Activated naive CD4-positive, alpha-beta T cell treated with anti-CD3 and anti-CD28 coated beads for 36 hours (primary cell): ENCODE measurements around the gene DCUN1D1. TPM values are rescaled to one million over a fixed set of nuclear protein-coding genes. Genes with fewer than 3 reads are reported as not detected.

ENCODE experiments used
- CTCF ChIA-PET: fragments of 350-600 bp; sonication (Branson Sonifier 250); formaldehyde crosslinking; loops from one replicate; lab custom pipeline; 2021; ENCODE audit warnings: antibody characterized with exemption; lab: Charles Lee
- DNase-seq: peaks from one replicate; pipeline ENCODE4 v3.0.0-alpha.2; 2020
- H3K27ac Mint-ChIP-seq: one replicate; pipeline ENCODE4 v1.8.0; 2021; ENCODE audit warnings: mild to moderate bottlenecking, mixed read lengths
- H3K27me3 Mint-ChIP-seq: one replicate; pipeline ENCODE4 v1.8.0; 2021; ENCODE audit warnings: low read depth, mixed read lengths
- H3K36me3 Mint-ChIP-seq: one replicate; pipeline ENCODE4 v1.8.0; 2021; ENCODE audit warnings: low read depth, mixed read lengths
- H3K4me1 Mint-ChIP-seq: one replicate; pipeline ENCODE4 v1.8.0; 2021; ENCODE audit warnings: low read depth, mixed read lengths
- H3K4me3 Mint-ChIP-seq: one replicate; pipeline ENCODE4 v1.8.0; 2021; ENCODE audit warnings: mild to moderate bottlenecking, moderate library complexity, mixed read lengths
- H3K9me3 Mint-ChIP-seq: one replicate; pipeline ENCODE4 v1.8.0; 2021; ENCODE audit warnings: mixed read lengths
- intact Hi-C: fragments of 100-400 bp; cut with micrococcal nuclease; formaldehyde crosslinking; loops from one replicate; pipeline ENCODE4 v1.15.1; 2023
- total RNA-seq, 2 experiments: library from RNA; stranded (reverse); gene quantifications; one replicate each; pipeline ENCODE4 v1.2.3, GENCODE V29; 2021

Gene DCUN1D1
- total RNA-seq, 2 experiments from 2014 or later, result 38.4 to 40.5 TPM

- Mint-ChIP-seq H3K27me3 (no peaks in the 10 kb centered on the region), H3K4me3 (no peak overlapping the region), H3K36me3 (peaks cover 19% of the 10 kb centered on the region), H3K4me1 (no peaks in the 10 kb centered on the region), H3K9me3 (no peaks in the 10 kb centered on the region), H3K27ac (no peak overlapping the region)
- DNase-seq, result no peak
- CTCF ChIA-PET, result interaction anchor here (4.0 kb wide), 1 partner anchor 11 kb away, joined by 16 read pairs; no protein-coding TSS in a partner anchor
- intact Hi-C loops, result no loop called here
Observed at GRCh38 chr3:182920515-182921084, 59.7 kb downstream of the DCUN1D1 start.

GRCh38 chr3:182919866-182920357 lies 60.4 kb downstream of the DCUN1D1 start:
- intact Hi-C loops, result no loop called here
- H3K4me1 Mint-ChIP-seq, result peaks cover 3% of the 10 kb centered on the region
- H3K27me3 Mint-ChIP-seq, result no peaks in the 10 kb centered on the region
- DNase-seq, result no peak
- H3K27ac Mint-ChIP-seq, result no peak overlapping the region
- H3K4me3 Mint-ChIP-seq, result no peak overlapping the region
- peaks cover 17% of the 10 kb centered on the region for H3K36me3 Mint-ChIP-seq
- no peaks in the 10 kb centered on the region for H3K9me3 Mint-ChIP-seq
- CTCF ChIA-PET, result interaction anchor here (4.0 kb wide), 1 partner anchor 10 kb away, joined by 16 read pairs; no protein-coding TSS in a partner anchor

GRCh38 chr3:182917134-182917533 lies 63.2 kb downstream of the DCUN1D1 start:
- Mint-ChIP-seq H3K27ac (no peak overlapping the region), H3K4me3 (no peak overlapping the region), H3K9me3 (no peaks in the 10 kb centered on the region), H3K4me1 (peaks cover 26% of the 10 kb centered on the region), H3K36me3 (peaks cover 19% of the 10 kb centered on the region), H3K27me3 (no peaks in the 10 kb centered on the region)
- intact Hi-C loops, result no loop called here
- CTCF ChIA-PET, result interaction anchor here (0.7 to 4.0 kb wide), 4 partner anchors 8 to 206 kb away, joined by 3 to 16 read pairs (median 3); no protein-coding TSS in a partner anchor
- DNase-seq, result no peak

GRCh38 chr3:182914341-182914740 lies 66.0 kb downstream of the DCUN1D1 start:
- no peaks in the 10 kb centered on the region for H3K9me3 Mint-ChIP-seq
- DNase-seq, result no peak
- peaks cover 12% of the 10 kb centered on the region for H3K36me3 Mint-ChIP-seq
- CTCF ChIA-PET, result no interaction called here
- no peak overlapping the region for H3K4me3 Mint-ChIP-seq
- no peaks in the 10 kb centered on the region for H3K27me3 Mint-ChIP-seq
- H3K27ac Mint-ChIP-seq, result no peak overlapping the region
- intact Hi-C loops, result loop anchor here (5.0 kb wide), 1 partner anchor 53 kb away; no protein-coding TSS in a partner anchor
- H3K4me1 Mint-ChIP-seq, result peaks cover 49% of the 10 kb centered on the region

GRCh38 chr3:182913889-182914288 lies 66.4 kb downstream of the DCUN1D1 start:
- H3K9me3 Mint-ChIP-seq, result no peaks in the 10 kb centered on the region
- no peak overlapping the region for H3K4me3 Mint-ChIP-seq
- peaks cover 12% of the 10 kb centered on the region for H3K36me3 Mint-ChIP-seq
- peak overlapping the region; percentile 65 for H3K27ac Mint-ChIP-seq
- no peaks in the 10 kb centered on the region for H3K27me3 Mint-ChIP-seq
- CTCF ChIA-PET, result no interaction called here
- DNase-seq, result no peak
- intact Hi-C loops, result loop anchor here (5.0 kb wide), 1 partner anchor 53 kb away; no protein-coding TSS in a partner anchor
- peaks cover 52% of the 10 kb centered on the region for H3K4me1 Mint-ChIP-seq

- Mint-ChIP-seq H3K36me3 (peaks cover 12% of the 10 kb centered on the region), H3K27me3 (no peaks in the 10 kb centered on the region), H3K27ac (no peak overlapping the region), H3K4me3 (no peak overlapping the region), H3K9me3 (no peaks in the 10 kb centered on the region), H3K4me1 (peaks cover 52% of the 10 kb centered on the region)
- DNase-seq, result no peak
- intact Hi-C loops, result loop anchor here (5.0 kb wide), 1 partner anchor 55 kb away; no protein-coding TSS in a partner anchor
- CTCF ChIA-PET, result no interaction called here
Observed at GRCh38 chr3:182912474-182912873, 67.9 kb downstream of the DCUN1D1 start.

GRCh38 chr3:182911782-182912111 lies 68.6 kb downstream of the DCUN1D1 start:
- CTCF ChIA-PET, result interaction anchor here (1.6 kb wide), 1 partner anchor 134 kb away, joined by 3 read pairs; no protein-coding TSS in a partner anchor
- intact Hi-C loops, result loop anchor here (5.0 kb wide), 1 partner anchor 56 kb away; no protein-coding TSS in a partner anchor
- peaks cover 52% of the 10 kb centered on the region for H3K4me1 Mint-ChIP-seq
- no peak overlapping the region for H3K27ac Mint-ChIP-seq
- H3K27me3 Mint-ChIP-seq, result no peaks in the 10 kb centered on the region
- H3K9me3 Mint-ChIP-seq, result no peaks in the 10 kb centered on the region
- H3K36me3 Mint-ChIP-seq, result peaks cover 12% of the 10 kb centered on the region
- no peak overlapping the region for H3K4me3 Mint-ChIP-seq
- no peak for DNase-seq

GRCh38 chr3:182910936-182911781 lies 69.2 kb downstream of the DCUN1D1 start:
- Mint-ChIP-seq H3K4me1 (peaks cover 52% of the 10 kb centered on the region), H3K27me3 (no peaks in the 10 kb centered on the region), H3K27ac (no peak overlapping the region), H3K36me3 (peaks cover 12% of the 10 kb centered on the region), H3K4me3 (no peak overlapping the region), H3K9me3 (no peaks in the 10 kb centered on the region)
- CTCF ChIA-PET, result interaction anchor here (0.6 to 3.1 kb wide), 7 partner anchors 8 to 345 kb away, joined by 3 to 16 read pairs (median 3); no protein-coding TSS in a partner anchor
- intact Hi-C loops, result loop anchor here (5.0 kb wide), 1 partner anchor 56 kb away; no protein-coding TSS in a partner anchor
- no peak for DNase-seq

GRCh38 chr3:182909318-182910040 lies 70.9 kb downstream of the DCUN1D1 start:
- peak overlapping the region; percentile 54 for H3K27ac Mint-ChIP-seq
- intact Hi-C loops, result loop anchor here (1.0 to 5.0 kb wide), 5 partner anchors 58 to 270 kb away; partner anchors contain the start of gene MCCC1
- peaks cover 45% of the 10 kb centered on the region for H3K4me1 Mint-ChIP-seq
- DNase-seq, result no peak
- peaks cover 8% of the 10 kb centered on the region for H3K36me3 Mint-ChIP-seq
- H3K9me3 Mint-ChIP-seq, result no peaks in the 10 kb centered on the region
- H3K4me3 Mint-ChIP-seq, result no peak overlapping the region
- CTCF ChIA-PET, result interaction anchor here (0.7 to 3.1 kb wide), 14 partner anchors 10 to 213 kb away, joined by 3 to 16 read pairs (median 4); no protein-coding TSS in a partner anchor
- no peaks in the 10 kb centered on the region for H3K27me3 Mint-ChIP-seq

- peaks cover 5% of the 10 kb centered on the region for H3K36me3 Mint-ChIP-seq
- CTCF ChIA-PET, result interaction anchor here (1.1 to 3.1 kb wide), 3 partner anchors 11 to 71 kb away, joined by 3 to 16 read pairs (median 4); no protein-coding TSS in a partner anchor
- H3K4me3 Mint-ChIP-seq, result no peak overlapping the region
- peaks cover 36% of the 10 kb centered on the region for H3K4me1 Mint-ChIP-seq
- H3K27me3 Mint-ChIP-seq, result no peaks in the 10 kb centered on the region
- DNase-seq, result no peak
- intact Hi-C loops, result loop anchor here (1.0 to 2.0 kb wide), 2 partner anchors 194 to 478 kb away; no protein-coding TSS in a partner anchor
- no peaks in the 10 kb centered on the region for H3K9me3 Mint-ChIP-seq
- no peak overlapping the region for H3K27ac Mint-ChIP-seq
Observed at GRCh38 chr3:182908471-182908870, 71.9 kb downstream of the DCUN1D1 start.

GRCh38 chr3:182906036-182906435 lies 74.3 kb downstream of the DCUN1D1 start:
- H3K36me3 Mint-ChIP-seq, result peaks cover 3% of the 10 kb centered on the region
- H3K27ac Mint-ChIP-seq, result peak overlapping the region; percentile 3
- DNase-seq, result no peak
- H3K27me3 Mint-ChIP-seq, result no peaks in the 10 kb centered on the region
- no peaks in the 10 kb centered on the region for H3K9me3 Mint-ChIP-seq
- CTCF ChIA-PET, result no interaction called here
- H3K4me1 Mint-ChIP-seq, result peaks cover 16% of the 10 kb centered on the region
- no peak overlapping the region for H3K4me3 Mint-ChIP-seq
- intact Hi-C loops, result no loop called here
